HepG2 (cell line): ENCODE results near the gene ARHGAP15. TPM values are rescaled to one million over a fixed set of nuclear protein-coding genes. Genes with fewer than 3 reads are reported as not detected.

Experiments
- ATAC-seq: fragments of 200-7000 bp; cut with Tn5 transposase; 3 replicates; pipeline ENCODE4 v1.9.1; 2020; ENCODE audit warnings: mild to moderate bottlenecking, moderate library complexity
- BruUV-seq: library from RNA; stranded (reverse); fragments of 400-500 nt; replicated peaks from 2 replicates; lab custom pipeline; 2021; lab: Mats Ljungman, UMichigan
- CTCF ChIA-PET: fragments of 300-600 bp; formaldehyde crosslinking; extraction: SDS; loops from one replicate; lab custom pipeline; 2021; ENCODE audit warnings: low total read pairs, inconsistent platforms, low intra/inter-chr PET ratio; lab: Yijun Ruan, JAX
- POLR2A ChIA-PET: fragments of 350-600 bp; sonication (Branson Sonifier 250); formaldehyde crosslinking; loops from one replicate; lab custom pipeline; 2020; ENCODE audit warnings: antibody characterized with exemption, inconsistent platforms; lab: Yijun Ruan, JAX
- DNase-seq: peaks from one replicate; pipeline ENCODE4 v3.0.0-alpha.2; 2015; ENCODE audit warnings: low spot score
- FAIRE-seq: peaks from 3 replicates; lab custom pipeline; 2011; peaks lifted over from hg19 to GRCh38; lab: Jason Lieb, UNC
- H2AFZ ChIP-seq: one replicate; pipeline ENCODE4 v1.6.1; 2011; ENCODE audit warnings: low read length, inconsistent platforms
- H3K27ac ChIP-seq: fragments of 300-600 bp; 3 replicates; pipeline ENCODE4 v1.8.0; 2011; ENCODE audit warnings: mixed run types, mild to moderate bottlenecking, mixed read lengths, low read length, inconsistent platforms; ENCODE audit not compliant: insufficient read depth; ENCODE audit errors: extremely low read length
- H3K27me3 ChIP-seq, 2 experiments: fragments of 200-600 bp in 1 of 2; 2 replicates in 1 of 2; 3 replicates in 1 of 2; pipeline versions ENCODE4 v1.6.0 to v1.8.0; 2011; ENCODE audit warnings: low read length in 2 of 2, mild to moderate bottlenecking in 2 of 2, moderate library complexity in 2 of 2, inconsistent platforms in 1 of 2; ENCODE audit not compliant: insufficient read depth in 2 of 2, control insufficient read depth in 1 of 2
- H3K36me3 ChIP-seq, 2 experiments: fragments of 200-600 bp in 1 of 2; replicated peaks in 1 of 2; 2 replicates in 1 of 2; 3 replicates in 1 of 2; pipeline versions ENCODE4 v1.5.1 to v1.8.0; 2011; ENCODE audit warnings: low read length in 2 of 2, inconsistent platforms in 1 of 2; ENCODE audit not compliant: insufficient read depth in 2 of 2, control insufficient read depth in 1 of 2
- H3K4me1 ChIP-seq: 2 replicates; pipeline ENCODE4 v1.5.1; 2012; ENCODE audit warnings: low read length, inconsistent platforms; ENCODE audit not compliant: insufficient read depth
- H3K4me2 ChIP-seq: 2 replicates; pipeline ENCODE4 v1.6.0; 2011; ENCODE audit warnings: low read depth, low read length, inconsistent platforms
- H3K4me3 ChIP-seq, 3 experiments: fragments of 200-600 bp in 1 of 3; sonication (generic), shearing (Covaris generic) in 1 of 3; replicated peaks in 1 of 3; 2 replicates each; pipeline ENCODE4 v1.5.1; 2011 to 2016; ENCODE audit warnings: low read length in 3 of 3, inconsistent platforms in 2 of 3, low read depth in 2 of 3, mild to moderate bottlenecking in 2 of 3, control low read depth in 1 of 3, mixed read lengths in 1 of 3; ENCODE audit not compliant: insufficient read depth in 1 of 3
- H3K79me2 ChIP-seq: one replicate; pipeline ENCODE4 v1.6.1; 2011; ENCODE audit warnings: low read length, inconsistent platforms; ENCODE audit not compliant: insufficient read depth
- H3K9ac ChIP-seq: 2 replicates; pipeline ENCODE4 v1.6.0; 2011; ENCODE audit warnings: mild to moderate bottlenecking, low read depth, low read length, inconsistent platforms; ENCODE audit not compliant: insufficient read depth
- H3K9me3 ChIP-seq: 2 replicates; pipeline ENCODE4 v1.5.1; 2012; ENCODE audit warnings: mild to moderate bottlenecking, low read length
- H4K20me1 ChIP-seq: 2 replicates; pipeline ENCODE4 v1.6.0; 2011; ENCODE audit warnings: inconsistent platforms, mild to moderate bottlenecking, low read length, moderate library complexity; ENCODE audit not compliant: insufficient read depth
- CAMTA2 ChIP-seq: sonication (generic); formaldehyde crosslinking; IDR thresholded peaks from 2 replicates; pipeline ENCODE4 v1.4.0; 2020; ENCODE audit warnings: mild to moderate bottlenecking, missing genetic modification reagents, borderline replicate concordance
- ELF1 ChIP-seq: sonication (generic); formaldehyde crosslinking; IDR thresholded peaks from 2 replicates; pipeline ENCODE4 v1.4.0; 2020; ENCODE audit warnings: missing genetic modification reagents
- ELF4 ChIP-seq: sonication (generic); formaldehyde crosslinking; IDR thresholded peaks from 2 replicates; pipeline ENCODE4 v1.5.0; 2020; ENCODE audit warnings: missing genetic modification reagents, mild to moderate bottlenecking, moderate library complexity, borderline replicate concordance
- GTF3A ChIP-seq: sonication (generic); formaldehyde crosslinking; conservative IDR thresholded peaks from 2 replicates; pipeline ENCODE4 v1.4.0; 2020; ENCODE audit warnings: mild to moderate bottlenecking, missing genetic modification reagents
- HOXA5 ChIP-seq: sonication (generic); formaldehyde crosslinking; IDR thresholded peaks from 2 replicates; pipeline ENCODE4 v1.4.0; 2020; ENCODE audit warnings: missing genetic modification reagents
- LBX2 ChIP-seq: sonication (generic); formaldehyde crosslinking; IDR thresholded peaks from 2 replicates; pipeline ENCODE4 v1.5.0; 2020; ENCODE audit warnings: missing genetic modification reagents, mild to moderate bottlenecking, borderline replicate concordance
- NFE2L1 ChIP-seq: sonication (generic); formaldehyde crosslinking; IDR thresholded peaks from 2 replicates; pipeline ENCODE4 v1.4.0; 2020; ENCODE audit warnings: missing genetic modification reagents, mild to moderate bottlenecking, borderline replicate concordance
- SRSF1 ChIP-seq: fragments of 200-400 bp; formaldehyde crosslinking; optimal IDR thresholded peaks from 2 replicates; pipeline ENCODE3; 2017; ENCODE audit warnings: mild to moderate bottlenecking, low read depth, low read length, moderate library complexity
- TBX3 ChIP-seq: fragments of 450-650 bp; IDR thresholded peaks from 2 replicates; pipeline ENCODE4 v1.6.1; 2017; ENCODE audit warnings: antibody characterized with exemption, mild to moderate bottlenecking, inconsistent platforms, borderline replicate concordance
- ZFP37 ChIP-seq: sonication (generic); formaldehyde crosslinking; IDR thresholded peaks from 2 replicates; pipeline ENCODE4 v1.4.0; 2020; ENCODE audit warnings: missing genetic modification reagents, borderline replicate concordance
- ZNF577 ChIP-seq: sonication (generic); formaldehyde crosslinking; IDR thresholded peaks from 2 replicates; pipeline ENCODE4 v1.4.0; 2020; ENCODE audit warnings: mild to moderate bottlenecking, low read depth, missing genetic modification reagents, borderline replicate concordance
- ZNF747 ChIP-seq: sonication (generic); formaldehyde crosslinking; IDR thresholded peaks from 2 replicates; pipeline ENCODE4 v1.8.1; 2023; ENCODE audit warnings: missing genetic modification reagents, mild to moderate bottlenecking, borderline replicate concordance
- WGBS: methylation state at CpG from one replicate; pipeline ENCODE4 v1.1.6; 2017; ENCODE audit warnings: low lambda C conversion rate; 5-methylcytosine and 5-hydroxymethylcytosine counted together
- in situ Hi-C: cut with HindIII; loops from 2 replicates; pipeline ENCODE4 v1.10.0; 2017; ENCODE audit warnings: low pct_unique_long_range_greater_than_20kb; ENCODE audit not compliant: extremely low pct_ligation_motif_present
- intact Hi-C: fragments of 100-400 bp; cut with micrococcal nuclease; formaldehyde crosslinking; loops from one replicate; pipeline ENCODE4 v1.10.0; 2022; ENCODE audit not compliant: unreplicated experiment
- polyA plus RNA-seq, 8 experiments: library from polyadenylated mRNA; depleted of rRNA in 3 of 8; stranded (reverse) in 7 of 8; unstranded in 1 of 8; fragments of >200 nt; fragmentation: Illumina TruSeq in 4 of 8; extraction: Trizol in 4 of 8; gene quantifications; 2 replicates each; pipeline versions ENCODE4 v1.2.1 to v1.2.3, GENCODE V29; 2011 to 2016; ENCODE audit warnings: low read depth in 4 of 8, missing spikeins in 1 of 8, mixed read lengths in 1 of 8; ENCODE audit not compliant: insufficient read depth in 1 of 8
- total RNA-seq, 5 experiments: library from RNA; depleted of rRNA; stranded (reverse); fragments of >200 nt; fragmentation: Illumina TruSeq; extraction: Trizol; gene quantifications; 2 replicates each; pipeline ENCODE4 v1.2.3, GENCODE V29; 2016; ENCODE audit warnings: low read depth in 1 of 5
- TF ChIP-seq, protein P1 (sequence below): sonication (generic); formaldehyde crosslinking; IDR thresholded peaks from 2 replicates; pipeline ENCODE4 v1.4.0; 2020; ENCODE audit warnings: missing genetic modification reagents, borderline replicate concordance

Gene ARHGAP15
- total and polyA plus RNA-seq, 2 of the 13 experiments (the other 11 are each of a cell fraction or from before 2014, with no cell fraction given): 0.04 TPM; not detected in 1

DNA sequence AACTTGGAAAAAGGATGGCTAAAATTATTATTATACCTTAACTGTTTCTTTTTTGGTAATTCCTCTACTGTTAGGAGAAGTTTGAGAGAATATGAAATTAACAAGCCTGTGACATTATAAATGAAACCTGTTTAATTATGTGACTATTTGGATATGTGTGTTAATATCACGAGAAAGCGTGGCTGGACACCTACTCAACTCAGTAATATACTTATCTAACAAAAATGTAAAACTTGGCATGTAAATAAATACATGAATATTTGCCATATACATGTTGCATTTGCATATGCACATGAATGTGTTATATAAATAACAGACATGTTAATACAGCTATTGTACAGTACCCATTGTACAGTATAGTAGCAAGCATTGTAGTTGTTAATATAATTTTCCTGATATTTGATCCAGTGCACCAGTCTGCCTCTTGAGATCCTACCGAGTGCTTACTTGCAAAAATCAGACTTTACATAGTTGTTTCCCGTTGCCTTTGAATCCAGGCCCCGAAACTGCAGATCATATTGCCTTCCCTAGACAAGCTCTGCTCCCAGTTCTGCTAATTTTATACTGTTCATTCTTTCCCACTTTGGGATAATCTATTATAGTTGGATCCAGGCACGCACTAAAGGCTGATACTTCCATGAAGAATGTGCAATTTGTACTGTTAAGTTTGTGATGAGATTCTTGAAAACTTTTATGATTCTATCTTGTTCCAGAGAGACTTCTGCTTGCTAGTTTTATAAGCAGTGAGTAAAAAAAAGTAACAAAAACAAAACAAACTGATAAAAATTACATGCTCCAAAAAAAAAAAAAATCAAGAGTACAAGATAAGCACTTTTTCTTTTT lies 395.6 kb downstream of the ARHGAP15 start:
- Histone ChIP-seq H3K4me3 (no peak overlapping the region), H3K9ac (no peak overlapping the region), H4K20me1 (no peaks in the 10 kb centered on the region), H3K79me2 (no peaks in the 10 kb centered on the region), H3K4me2 (no peak overlapping the region), H2AFZ (no peak overlapping the region), H3K4me1 (no peaks in the 10 kb centered on the region), H3K36me3 (no peaks in the 10 kb centered on the region), H3K9me3 (no peaks in the 10 kb centered on the region), H3K27ac (no peak overlapping the region), H3K27me3 (no peaks in the 10 kb centered on the region)
- ChIA-PET POLR2A (no interaction called here), CTCF (no interaction called here)
- DNase-seq (no peak), FAIRE-seq (no peak), ATAC-seq (no peak)
- WGBS: 4% methylated on average over 6 of the region's 6 CpGs
- intact Hi-C loops: no loop called here
- no peak for TF ChIP-seq CAMTA2 (CRISPR knock-in tag)
- TF ChIP-seq NFE2L1: no peak
- TF ChIP-seq HOXA5 (CRISPR knock-in tag): no peak
- in situ Hi-C loops: no loop called here
- no TSS peak for BruUV-seq

DNA sequence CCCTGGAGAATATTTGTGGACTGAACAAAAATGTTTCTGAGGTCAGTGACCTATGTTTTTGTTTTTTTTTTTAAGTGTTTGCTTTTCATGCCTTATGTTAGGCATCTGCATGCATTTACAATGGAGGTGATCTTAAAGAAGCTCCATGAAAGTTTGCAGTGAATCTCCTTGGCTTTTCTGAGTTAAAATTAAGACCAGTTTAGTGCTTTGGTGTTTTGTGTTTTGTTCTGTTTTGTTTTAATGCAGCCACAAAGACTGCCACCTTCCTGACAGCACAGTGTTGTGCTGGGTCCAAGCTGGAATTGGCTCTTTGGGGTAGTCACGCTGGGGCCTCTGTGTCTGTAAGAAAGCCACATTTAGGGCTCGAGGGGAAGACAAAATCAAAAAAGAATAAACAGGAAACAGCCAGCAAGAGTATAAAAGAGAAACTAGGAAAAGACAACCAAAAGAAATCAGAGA lies 396.2 kb downstream of the ARHGAP15 start:
- FAIRE-seq: no peak
- Histone ChIP-seq H3K4me1 (no peaks in the 10 kb centered on the region), H4K20me1 (no peaks in the 10 kb centered on the region), H3K9me3 (no peaks in the 10 kb centered on the region), H3K36me3 (no peaks in the 10 kb centered on the region), H3K4me2 (no peak overlapping the region), H3K9ac (no peak overlapping the region), H3K4me3 (no peak overlapping the region), H2AFZ (no peak overlapping the region), H3K27me3 (no peaks in the 10 kb centered on the region), H3K27ac (no peak overlapping the region), H3K79me2 (no peaks in the 10 kb centered on the region)
- intact Hi-C loops (no loop called here), in situ Hi-C loops (no loop called here)
- DNase-seq: no peak
- no TSS peak for BruUV-seq
- POLR2A ChIA-PET: no interaction called here
- CTCF ChIA-PET: no interaction called here
- WGBS: 0% methylated on average over 2 of the region's 2 CpGs
- ATAC-seq: no peak
- no peak for TF ChIP-seq ZFP37 (CRISPR knock-in tag)
- no peak for TF ChIP-seq ELF4
- TF ChIP-seq ELF1 (CRISPR knock-in tag): no peak
- TF ChIP-seq, protein P1, sequence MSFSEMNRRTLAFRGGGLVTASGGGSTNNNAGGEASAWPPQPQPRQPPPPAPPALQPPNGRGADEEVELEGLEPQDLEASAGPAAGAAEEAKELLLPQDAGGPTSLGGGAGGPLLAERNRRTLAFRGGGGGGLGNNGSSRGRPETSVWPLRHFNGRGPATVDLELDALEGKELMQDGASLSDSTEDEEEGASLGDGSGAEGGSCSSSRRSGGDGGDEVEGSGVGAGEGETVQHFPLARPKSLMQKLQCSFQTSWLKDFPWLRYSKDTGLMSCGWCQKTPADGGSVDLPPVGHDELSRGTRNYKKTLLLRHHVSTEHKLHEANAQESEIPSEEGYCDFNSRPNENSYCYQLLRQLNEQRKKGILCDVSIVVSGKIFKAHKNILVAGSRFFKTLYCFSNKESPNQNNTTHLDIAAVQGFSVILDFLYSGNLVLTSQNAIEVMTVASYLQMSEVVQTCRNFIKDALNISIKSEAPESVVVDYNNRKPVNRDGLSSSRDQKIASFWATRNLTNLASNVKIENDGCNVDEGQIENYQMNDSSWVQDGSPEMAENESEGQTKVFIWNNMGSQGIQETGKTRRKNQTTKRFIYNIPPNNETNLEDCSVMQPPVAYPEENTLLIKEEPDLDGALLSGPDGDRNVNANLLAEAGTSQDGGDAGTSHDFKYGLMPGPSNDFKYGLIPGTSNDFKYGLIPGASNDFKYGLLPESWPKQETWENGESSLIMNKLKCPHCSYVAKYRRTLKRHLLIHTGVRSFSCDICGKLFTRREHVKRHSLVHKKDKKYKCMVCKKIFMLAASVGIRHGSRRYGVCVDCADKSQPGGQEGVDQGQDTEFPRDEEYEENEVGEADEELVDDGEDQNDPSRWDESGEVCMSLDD (CRISPR knock-in tag): no peak
- TF ChIP-seq ZNF747 (CRISPR knock-in tag): no peak
- no peak for TF ChIP-seq ZNF577 (CRISPR knock-in tag)
- no peak for TF ChIP-seq GTF3A (CRISPR knock-in tag)
- TF ChIP-seq LBX2 (CRISPR knock-in tag): no peak
- no peak for TF ChIP-seq SRSF1
- TF ChIP-seq TBX3: no peak
